ENCODE data around the gene DENND10.
A peak's percentile ranks its signal among the peaks of the same experiment; 100 is the strongest.
"Not testable (repeated sequence)": the region's sequence is repeated elsewhere in the genome, so short reads cannot be mapped to it uniquely, and the experiment has no call there.

The DENND10 gene

DNA sequence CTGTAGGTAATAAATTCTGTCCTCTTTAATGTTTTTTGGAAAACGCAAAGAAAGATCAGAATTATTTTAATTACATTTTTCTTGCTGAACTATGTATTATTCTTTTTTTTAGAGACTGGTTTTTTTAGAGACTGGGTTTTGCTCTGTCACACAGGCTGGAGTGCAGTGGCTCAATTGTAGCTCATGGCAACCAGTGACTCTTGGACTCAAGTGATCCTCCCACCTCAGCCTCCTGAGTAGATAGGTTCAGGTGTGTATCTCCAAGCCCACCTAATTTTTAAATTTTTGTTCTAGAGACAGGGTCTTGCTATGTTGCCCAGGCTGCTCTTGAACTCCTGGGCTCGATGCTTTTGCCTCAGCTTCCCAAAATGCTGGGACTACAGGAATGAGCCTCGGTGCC is 5.3 kb upstream of the DENND10 start:
- DNase-seq (ENCODE audit: low read depth, low spot score) = no peak

DNA sequence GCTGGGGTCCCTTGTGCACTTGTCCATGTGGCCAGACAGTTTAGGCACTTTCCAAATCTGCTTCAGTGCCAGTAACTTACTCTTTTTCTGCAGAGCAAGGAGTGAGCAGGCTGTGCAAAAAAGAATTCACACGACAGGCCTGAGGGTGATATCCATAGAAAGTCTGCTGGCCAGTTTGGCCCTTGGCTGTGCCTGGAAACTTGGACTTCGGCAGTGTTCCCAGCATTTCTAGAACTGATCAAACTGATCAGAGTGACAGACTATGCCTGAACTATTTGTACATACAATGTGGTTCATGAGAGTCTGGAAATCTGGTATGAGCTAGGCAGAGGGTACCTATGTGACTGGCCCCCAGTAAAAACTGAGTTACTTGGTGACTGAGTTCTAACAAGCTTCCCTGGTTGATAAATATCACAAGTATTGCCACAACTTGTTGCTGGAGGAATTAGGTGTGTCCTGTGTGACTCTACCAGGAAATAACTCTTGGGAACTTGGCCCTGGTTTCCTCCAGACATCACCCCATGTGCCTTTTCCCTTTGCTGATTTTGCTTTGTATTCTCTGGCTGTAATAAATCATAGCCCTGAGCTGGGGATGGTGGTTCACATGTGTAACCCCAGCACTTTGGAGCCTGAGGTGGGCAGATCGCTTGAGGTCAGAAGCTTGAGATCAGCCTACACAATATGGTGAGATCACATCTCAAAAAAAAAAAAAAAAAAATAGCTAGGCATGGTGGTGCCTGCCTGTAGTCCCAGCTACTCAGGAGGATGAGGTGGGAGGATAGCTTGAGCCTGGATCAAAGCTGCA is 3.3 kb upstream of the DENND10 start:
- no peak for DNase-seq (ENCODE audit: low read depth, low spot score)

DNA sequence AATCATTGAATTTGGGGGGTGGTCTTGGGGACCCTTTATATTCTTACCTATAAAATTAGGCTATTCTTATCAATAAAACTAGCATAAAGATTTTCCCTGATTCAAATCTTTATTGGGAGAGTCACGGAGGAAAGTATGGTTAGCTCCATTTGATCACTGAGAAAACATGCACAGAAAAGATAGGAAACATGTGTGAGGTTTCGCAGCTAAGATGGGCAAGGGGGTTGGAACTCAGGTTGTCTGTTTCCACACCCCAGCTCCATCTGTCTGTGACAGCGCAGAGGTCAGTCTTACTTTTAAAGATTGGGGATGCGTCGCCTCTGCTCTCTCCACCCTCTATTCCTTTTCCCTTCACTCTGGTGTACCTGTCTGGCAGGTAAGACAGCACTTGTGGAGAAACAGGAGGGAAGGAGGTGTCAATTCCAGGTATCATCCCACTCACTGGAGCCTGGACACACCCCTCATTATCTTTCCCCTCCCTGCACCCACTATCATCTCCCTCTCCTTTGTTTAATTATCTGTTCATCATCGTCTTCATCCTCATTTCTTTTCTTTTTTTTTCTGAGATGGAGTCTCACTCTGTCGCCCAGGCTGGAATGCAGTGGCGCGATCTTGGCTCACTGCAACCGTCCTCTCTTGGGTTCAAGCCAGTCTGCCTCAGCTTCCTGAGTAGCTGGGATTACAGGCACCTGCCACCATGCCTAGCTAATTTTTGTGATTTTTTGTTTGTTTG is 2.4 kb upstream of the DENND10 start:
- DNase-seq (ENCODE audit: low read depth, low spot score) = no peak

DNA sequence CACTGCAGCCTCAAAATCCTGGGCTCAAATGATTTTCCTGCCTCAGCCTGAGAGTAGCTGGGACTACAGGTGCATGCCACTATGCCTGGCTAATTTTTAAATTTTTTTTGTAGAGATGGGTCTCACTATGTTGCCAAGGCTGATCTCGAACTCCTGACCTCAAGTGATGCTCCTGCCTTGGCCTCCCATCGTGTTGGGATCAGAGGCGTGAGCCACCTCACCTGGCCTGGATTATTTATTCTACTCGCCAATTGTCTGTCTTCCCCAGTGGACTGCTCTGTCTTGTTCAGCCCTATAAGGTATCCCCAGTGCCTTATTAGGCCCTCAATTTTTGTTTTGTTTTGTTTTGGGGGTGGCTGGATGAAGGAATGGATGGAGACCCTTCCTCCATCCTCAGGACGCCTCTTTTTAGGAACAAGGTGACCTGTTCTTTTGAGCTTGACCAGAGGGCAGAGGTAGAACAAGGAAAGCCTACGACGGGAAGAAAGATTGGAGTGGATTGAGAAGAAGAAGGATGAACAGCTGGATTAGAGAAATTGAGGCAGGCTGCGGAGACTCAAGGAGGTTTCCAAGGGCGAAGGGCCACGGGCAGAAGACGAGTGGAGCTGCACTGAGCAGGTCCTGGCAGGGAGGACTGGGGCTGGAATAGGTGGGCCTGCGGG is 541 bp upstream of the DENND10 start:
- DNase-seq (ENCODE audit: low read depth, low spot score) = peak; percentile 44

DNA sequence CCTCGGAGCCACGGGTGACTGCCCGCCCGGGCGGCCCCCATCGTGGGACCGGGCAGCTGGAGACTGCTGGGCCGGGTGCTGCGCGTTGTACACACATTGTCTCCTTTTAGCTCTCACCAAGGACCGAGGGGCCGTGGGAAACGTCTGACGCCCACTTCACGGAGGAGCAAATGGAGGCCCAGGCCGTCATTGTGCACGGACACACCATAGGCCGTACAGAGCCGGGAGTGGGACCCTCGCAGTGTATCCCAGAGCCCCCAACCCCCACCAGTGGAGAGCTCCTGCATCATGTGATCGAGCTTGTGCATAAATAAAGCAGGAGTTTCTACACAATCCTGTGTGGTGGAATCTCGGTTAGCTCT is 722 bp downstream of the DENND10 start:
- peak; percentile 32 for DNase-seq (ENCODE audit: low read depth, low spot score)

DNA sequence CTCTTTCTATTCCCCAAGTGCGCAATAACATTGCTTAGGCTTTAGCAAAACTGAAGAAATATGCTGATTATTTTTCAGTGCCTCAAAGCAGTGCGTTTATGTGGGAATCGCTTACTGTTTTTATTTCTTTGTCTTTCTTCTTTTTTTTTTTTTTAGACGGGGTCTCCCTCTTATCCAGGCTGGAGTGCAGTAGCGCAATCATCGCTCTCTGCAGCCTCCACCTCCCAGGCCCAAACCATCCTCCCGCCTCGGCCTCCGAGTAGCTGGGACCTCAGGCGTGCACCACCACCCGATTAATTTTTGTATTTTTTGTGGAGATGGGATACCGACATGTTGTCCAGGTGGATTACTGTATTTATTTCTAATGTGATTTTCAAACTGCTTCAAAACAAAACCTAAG is 1.2 kb downstream of the DENND10 start:
- DNase-seq (ENCODE audit: low read depth, low spot score) = no peak

DNA sequence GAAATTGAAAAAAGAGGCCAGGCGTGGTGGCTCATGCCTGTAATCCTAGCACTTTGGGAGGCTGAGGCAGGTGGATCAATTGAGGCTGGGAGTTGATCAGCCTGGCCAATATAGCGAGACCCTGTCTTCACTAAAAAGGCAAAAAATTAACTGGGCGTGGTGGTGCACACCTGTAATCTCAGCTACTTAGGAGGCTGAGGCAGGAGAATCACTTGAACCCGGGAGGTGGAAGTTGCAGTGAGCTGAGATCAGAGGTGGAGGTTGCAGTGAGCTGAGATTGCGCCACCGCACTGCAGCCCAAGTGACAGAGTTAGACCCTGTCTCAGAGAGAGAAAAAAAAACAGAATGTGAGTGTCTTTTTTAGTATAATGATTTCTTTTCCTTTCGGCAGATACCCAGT is 2.0 kb downstream of the DENND10 start:
- DNase-seq (ENCODE audit: low read depth, low spot score) = not testable (repeated sequence)

DNA sequence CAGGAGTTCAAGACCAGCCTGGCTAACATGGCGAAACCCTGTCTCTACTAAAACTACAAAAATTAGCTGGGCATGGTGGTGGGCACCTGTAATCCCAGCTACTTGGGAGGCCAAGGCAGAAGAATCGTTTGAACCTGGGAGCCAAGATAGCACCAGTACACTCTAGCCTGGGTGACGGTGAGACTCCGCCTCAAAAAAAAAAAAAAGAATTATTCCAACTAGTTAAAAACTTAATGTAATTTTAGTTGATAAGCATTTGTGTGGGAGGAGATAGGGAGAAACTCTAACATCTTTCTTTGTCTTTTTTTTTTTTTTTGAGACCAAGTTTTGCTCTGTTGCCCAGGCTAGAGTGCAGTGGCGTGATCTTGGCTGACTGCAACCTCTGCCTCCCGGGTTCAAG is 3.2 kb downstream of the DENND10 start:
- not testable (repeated sequence) for DNase-seq (ENCODE audit: low read depth, low spot score)

DNA sequence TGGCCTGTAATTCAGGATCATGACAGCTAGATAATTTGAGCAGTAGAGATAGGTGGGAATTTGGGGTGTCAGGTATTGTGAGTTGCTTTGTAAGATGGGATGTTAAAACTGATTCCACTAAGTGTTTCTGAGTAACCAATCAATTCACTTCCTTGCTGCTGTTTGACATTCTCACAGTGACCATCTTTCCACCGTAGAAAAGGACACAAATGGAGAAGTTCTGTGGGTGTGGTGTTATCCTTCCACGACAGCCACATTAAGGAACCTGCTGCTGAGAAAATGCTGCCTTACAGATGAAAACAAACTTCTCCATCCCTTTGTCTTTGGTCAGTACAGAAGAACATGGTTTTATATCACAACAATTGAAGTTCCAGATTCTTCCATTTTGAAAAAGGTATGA is 3.9 kb downstream of the DENND10 start:
- not testable (repeated sequence) for DNase-seq (ENCODE audit: low read depth, low spot score)

DNA sequence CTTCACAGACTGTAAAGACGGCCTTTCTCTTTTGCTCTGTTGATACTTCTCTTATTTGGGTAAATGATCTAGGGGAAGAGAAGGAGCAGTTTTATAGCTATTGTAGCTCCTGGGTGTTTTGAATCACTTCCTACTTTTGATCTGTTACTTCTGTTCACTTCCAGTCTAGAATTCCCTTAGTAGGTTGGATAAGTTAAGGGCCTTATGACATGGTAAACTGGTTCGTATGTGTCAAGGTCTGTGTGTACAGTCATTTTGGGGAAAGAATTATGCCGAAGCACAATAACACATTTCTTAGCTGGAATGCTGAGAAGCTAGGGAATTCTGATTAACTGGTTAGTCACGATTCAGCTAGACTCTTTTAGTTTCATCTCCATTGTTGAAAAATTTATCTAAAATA is 8.1 kb downstream of the DENND10 start:
- DNase-seq (ENCODE audit: low read depth, low spot score) = no peak

DNA sequence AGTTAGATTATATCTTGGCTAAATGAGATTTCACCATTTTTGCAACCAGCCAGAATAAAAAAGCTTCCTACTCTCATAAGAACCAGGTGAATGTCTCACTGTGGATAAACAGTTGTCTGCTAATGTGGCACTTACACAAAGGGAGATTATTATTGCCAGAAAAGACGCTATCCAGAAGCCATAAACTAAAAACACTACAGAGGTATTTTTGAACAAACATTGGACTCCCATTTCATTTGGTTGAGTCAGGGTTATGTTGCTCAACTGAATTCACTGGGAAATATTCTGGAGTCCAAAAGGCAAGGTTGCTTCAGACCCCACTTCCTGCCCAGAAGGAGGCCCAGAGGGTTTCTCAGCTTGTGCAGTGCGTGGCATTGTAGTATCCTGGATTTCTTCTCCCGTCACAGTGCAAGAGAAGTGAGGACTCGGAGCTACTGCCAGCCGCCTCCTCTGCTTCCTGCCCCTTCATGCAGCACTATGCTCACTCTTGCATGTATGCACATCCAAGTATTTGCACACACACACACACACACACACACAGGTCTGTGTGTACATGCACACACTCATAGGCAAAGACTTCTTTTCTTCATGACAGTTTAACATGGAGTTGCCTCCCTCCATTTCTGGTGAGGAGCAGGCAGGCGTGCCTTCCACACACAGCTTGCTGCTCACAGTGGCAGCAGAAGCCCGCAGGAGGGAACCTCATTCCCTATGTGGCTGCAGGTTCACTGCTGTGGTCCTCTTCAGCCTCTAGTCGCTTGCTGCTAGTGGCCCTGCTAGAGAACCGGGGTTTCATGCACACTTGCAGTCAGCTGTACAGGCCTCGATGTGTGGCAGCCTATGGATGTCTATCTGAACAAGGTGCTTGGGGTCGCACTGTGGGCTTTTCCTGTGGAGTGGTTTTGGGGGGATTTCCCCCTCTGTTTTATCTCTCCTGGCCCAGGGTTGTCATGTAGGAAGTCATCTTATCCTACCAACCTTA is 10.1 kb downstream of the DENND10 start:
- DNase-seq (ENCODE audit: low read depth, low spot score) = no peak

DNA sequence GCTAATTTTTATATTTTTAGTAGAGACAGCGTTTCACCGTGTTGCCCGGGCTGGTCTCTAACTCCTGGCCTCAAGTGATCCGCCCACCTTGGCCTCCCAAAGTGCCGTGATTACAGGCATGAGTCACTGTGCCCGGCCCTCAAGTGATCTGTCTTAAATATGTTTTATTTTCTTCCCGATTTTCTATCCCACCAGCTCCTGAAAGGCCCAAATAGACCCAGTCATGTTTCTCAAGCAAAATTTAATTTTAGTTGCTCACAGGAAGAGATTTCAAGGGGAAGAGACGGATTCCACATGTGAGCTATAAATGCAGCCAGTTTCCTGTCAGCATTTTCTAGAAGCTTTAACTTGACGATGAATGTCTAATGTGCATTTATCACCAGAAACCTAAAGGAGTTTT is 12.0 kb downstream of the DENND10 start:
- no peak for DNase-seq (ENCODE audit: low read depth, low spot score)

DNA sequence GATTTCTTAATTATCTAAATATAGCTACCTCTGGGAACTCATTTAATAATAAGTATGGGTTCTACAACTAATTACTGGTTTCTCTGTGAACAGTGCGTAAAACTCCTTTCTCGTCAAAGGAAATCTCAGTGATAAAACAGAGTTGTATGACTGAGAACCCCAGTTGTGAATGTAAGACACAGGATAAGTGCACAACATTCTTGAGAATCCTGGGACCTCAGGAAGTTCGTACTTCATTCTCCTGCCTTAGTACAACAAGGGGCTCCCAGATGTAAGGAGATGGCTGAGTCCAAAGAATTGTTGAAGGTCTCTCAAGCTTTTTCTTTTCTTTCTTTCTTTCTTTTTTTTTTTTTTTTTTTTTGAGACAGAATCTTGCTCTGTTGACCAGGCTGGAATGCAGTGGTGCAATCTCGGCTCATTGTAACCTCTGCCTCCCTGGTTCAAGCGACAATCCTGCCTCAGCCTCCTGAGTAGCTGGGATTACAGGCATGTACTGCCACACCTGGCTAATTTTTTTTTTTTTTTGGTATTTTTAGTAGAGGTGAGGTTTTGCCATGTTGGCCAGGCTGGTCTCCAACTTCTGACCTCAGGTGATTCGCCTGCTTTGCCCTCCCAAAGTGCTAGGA is 12.5 kb downstream of the DENND10 start:
- DNase-seq (ENCODE audit: low read depth, low spot score) = no peak

DNA sequence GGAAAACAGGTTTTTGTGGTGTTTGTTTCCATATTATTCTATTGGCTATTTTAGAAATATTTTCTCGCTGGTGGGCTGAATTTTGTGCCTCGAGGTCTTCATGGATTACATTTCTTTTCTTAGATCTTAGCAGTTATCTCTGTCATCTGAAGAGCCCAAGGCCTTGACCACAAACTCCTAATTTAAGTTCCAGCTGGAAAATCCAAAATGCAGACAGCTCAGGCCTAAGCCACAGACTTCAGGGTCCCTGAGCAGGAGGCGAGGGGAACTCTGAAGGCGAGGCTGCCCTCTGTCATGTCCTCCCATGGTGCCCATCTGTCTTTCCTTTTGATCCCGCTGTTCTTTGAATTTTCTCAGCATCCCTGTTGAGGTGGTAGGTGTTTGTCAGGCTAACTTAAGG is 14.3 kb downstream of the DENND10 start:
- no peak for DNase-seq (ENCODE audit: low read depth, low spot score)

DNA sequence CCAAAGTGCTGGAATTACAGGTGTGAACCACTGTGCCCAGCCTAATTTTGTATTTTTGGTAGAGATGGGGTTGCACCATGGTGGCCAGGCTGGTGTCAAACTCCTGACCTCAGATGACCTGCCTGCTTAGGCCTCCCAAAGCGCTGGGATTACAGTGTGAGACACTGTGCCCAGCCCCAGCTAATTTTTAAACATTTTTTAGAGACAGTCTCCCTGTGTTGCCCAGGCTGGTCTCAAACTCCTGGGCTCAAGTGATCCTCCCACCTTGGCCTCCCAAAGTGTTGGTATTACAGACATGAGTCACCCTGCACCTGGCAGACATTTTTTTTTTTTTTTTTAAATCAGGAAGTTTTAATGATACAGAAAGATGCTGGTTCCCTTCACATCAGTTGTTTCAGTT is 15.5 kb downstream of the DENND10 start:
- no peak for DNase-seq (ENCODE audit: low read depth, low spot score)

DNA sequence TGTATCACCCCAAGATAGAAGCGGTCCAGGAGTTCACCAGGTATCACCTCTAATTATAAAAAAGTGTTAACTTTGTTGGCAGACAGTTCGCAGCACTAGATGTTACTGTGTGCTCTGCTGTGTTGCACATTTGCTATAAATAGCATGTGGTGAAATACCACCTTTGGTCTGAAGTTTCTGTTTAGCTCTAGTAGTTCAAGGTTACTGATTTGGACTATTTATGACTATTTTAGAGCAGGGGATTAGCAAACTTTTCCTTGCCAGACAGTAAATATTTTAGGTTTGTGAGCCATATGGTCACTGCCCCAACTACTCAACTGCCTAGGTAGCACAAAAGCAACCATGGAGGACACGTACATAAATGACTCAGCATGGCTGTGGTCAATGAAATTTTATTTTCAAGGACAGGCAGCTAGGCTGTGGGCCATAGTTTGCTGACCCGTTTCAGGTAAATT is 16.5 kb downstream of the DENND10 start:
- no peak for DNase-seq (ENCODE audit: low read depth, low spot score)

DNA sequence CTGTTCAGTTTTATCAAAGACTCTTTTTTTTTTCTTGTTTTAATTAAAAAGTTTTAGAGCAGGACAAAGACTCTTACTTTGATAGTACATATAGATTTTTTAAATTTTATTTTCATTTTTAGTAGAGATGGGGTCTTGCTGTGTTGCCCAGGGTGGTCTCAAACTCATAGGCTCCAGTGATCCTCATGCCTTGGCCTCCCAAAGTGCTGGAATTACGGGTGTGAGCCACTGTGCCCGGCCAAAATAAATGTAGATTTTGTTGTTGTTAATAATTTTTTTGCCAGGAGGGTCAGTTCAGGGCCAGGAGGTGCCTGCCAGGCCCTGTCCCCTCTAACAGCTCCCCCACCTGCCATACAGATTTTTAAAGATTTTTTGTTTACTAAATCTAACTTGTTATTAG is 17.0 kb downstream of the DENND10 start:
- DNase-seq (ENCODE audit: low read depth, low spot score) = no peak

DNA sequence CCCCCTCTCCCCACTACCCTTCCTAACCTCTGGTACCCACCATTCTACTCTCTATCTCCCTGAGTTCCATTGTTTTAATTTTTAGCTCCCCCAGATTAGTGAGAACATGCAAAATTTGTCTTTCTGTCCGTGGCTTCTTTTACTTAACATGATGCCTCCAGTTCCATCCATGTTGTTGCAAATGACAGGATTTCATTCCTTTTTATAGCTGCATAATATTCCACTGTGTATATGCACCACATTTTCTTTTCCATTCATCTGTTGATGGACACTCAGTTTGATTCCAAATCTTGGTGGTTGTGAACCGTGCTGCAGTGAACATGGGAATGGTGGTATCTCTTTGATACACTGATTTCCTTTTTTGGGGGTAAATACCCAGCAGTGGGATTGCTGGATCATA is 22.0 kb downstream of the DENND10 start:
- DNase-seq (ENCODE audit: low read depth, low spot score) = no peak

DNA sequence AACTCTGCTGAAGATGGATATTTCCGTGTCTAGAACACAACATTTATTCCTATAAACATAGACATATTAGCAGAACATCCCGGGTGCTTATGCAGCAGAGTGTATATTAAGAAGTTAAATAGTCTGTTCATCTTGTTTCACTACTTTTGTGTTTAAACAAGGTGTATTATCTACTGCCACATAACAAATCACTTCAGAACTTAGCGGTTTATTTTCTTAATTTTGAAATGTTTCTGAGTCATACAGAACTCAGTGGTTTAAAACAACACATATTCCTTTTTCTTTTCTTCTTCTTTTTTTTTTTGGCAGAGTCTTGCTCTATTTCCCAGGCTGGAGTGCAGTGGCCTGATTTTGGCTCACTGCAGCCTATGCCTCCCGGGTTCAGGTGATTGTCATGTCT is 25.8 kb downstream of the DENND10 start:
- DNase-seq (ENCODE audit: low read depth, low spot score) = no peak

DNA sequence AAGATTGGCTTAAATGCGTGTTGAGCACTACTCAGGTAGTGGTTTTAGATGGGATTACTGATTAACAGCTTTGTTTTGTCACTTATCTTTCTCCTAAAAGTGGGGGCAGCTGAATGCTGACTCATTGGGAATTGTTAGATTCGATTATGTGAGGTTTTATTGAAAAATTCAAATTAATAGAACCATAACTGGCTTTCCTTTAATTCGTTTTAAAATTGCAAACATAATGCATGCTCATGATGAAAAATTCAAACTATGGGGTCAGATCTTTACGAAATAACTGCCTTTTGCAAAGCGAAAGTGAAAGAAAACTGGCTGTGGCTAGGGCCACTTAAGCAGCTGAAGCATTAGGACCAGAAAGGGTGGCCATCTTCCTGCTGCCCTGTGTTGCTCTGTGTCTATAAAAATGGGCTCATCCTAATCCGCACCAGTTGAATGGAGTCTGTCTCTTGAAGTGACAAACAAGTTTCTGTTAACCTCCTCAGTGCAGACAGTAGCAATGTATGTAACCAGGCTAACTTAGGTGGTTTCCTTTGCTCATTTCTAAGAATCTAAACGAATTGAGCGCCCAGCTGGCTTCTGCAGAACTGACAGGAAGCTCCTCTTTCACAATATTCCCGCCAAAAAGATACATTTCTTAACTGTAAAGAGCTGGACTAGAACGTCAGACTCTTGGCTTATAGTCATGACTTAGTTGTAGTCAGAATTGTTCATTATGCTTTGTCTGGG is 27.8 kb downstream of the DENND10 start:
- DNase-seq (ENCODE audit: low read depth, low spot score) = no peak

Data from ELF-1 (cell line).